ENCODE measurements around the gene LBP. TPM values are rescaled to one million over a fixed set of nuclear protein-coding genes. Genes with fewer than 3 reads are reported as not detected.
A peak's percentile ranks its signal among the peaks of the same experiment; 100 is the strongest.

Gene LBP
- total and polyA plus RNA-seq, 2 of the 13 experiments (the other 11 are each of a cell fraction or from before 2014, with no cell fraction given) = 0.07 to 0.20 TPM

GRCh38 chr20:38355161-38356012 lies 9.1 kb downstream of the LBP start (continued):
- TF ChIP-seq ZNF552 (CRISPR knock-in tag; IDR thresholded peaks at IDR 0.05; ENCODE audit: borderline replicate concordance) (0 out of 2 replicates have a peak, but pooled peaks have one; percentile 19), ZFY (CRISPR knock-in tag; IDR thresholded peaks at IDR 0.05) (peak; percentile 36; the same call in 1 of the 2 replicates), ZNF652 (CRISPR knock-in tag; IDR thresholded peaks at IDR 0.05; ENCODE audit: borderline replicate concordance, low read depth) (peak; percentile 68; the same call in 1 of the 2 replicates), MAX (IDR thresholded peaks at IDR 0.05) (no peak), RBAK (CRISPR knock-in tag; IDR thresholded peaks at IDR 0.05) (0 out of 2 replicates have a peak, but pooled peaks have one; percentile 22), RXRA (CRISPR knock-in tag; IDR thresholded peaks at IDR 0.05) (peak; percentile 58; the same call in 1 of the 2 replicates), ATF7 (IDR thresholded peaks at IDR 0.05) (no peak), ATF7 (CRISPR knock-in tag; IDR thresholded peaks at IDR 0.05) (peak; percentile 33; the same call in 1 of the 2 replicates), PAX8 (CRISPR knock-in tag; IDR thresholded peaks at IDR 0.05; ENCODE audit: borderline replicate concordance) (0 out of 2 replicates have a peak, but pooled peaks have one; percentile 59)

DNA sequence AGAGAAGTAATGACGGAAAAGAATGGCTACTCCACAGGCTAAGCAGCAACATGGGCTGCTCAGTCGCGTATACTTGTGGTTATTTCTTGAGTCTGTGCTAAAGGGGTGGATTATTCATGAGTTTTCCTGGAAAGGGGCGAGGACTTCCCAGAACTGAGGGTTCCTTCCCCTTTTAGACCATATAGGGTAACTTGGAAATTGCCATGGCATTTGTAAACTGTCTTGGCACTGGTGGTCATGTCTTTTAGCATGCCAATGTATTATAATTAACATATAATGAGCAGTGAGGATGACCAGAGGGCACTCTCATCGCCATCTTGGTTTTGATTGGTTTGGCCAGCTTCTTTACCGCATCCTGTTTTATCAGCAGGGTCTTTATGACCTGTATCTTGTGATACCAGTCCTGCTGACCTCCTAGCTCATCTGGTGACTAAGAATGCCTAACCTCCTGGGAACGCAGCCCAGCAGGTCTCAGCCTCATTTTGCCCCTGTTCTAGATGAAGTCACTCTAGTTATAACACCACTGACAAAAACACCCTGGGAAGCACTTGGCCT lies 11.4 kb downstream of the LBP start:
- no peaks in the 10 kb centered on the region for H3K79me2 ChIP-seq (ENCODE audit: insufficient read depth, low read length)
- H3K27ac ChIP-seq (ENCODE audit: extremely low read length, insufficient read depth, low read length) = no peak overlapping the region
- ATAC-seq (no peak), FAIRE-seq (no peak), DNase-seq (ENCODE audit: low spot score) (no peak)
- no peak overlapping the region for H2AFZ ChIP-seq (ENCODE audit: low read length)
- TF ChIP-seq ZNF768 (CRISPR knock-in tag; IDR thresholded peaks at IDR 0.05) = no peak
- TF ChIP-seq, protein P1, sequence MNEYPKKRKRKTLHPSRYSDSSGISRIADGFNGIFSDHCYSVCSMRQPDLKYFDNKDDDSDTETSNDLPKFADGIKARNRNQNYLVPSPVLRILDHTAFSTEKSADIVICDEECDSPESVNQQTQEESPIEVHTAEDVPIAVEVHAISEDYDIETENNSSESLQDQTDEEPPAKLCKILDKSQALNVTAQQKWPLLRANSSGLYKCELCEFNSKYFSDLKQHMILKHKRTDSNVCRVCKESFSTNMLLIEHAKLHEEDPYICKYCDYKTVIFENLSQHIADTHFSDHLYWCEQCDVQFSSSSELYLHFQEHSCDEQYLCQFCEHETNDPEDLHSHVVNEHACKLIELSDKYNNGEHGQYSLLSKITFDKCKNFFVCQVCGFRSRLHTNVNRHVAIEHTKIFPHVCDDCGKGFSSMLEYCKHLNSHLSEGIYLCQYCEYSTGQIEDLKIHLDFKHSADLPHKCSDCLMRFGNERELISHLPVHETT (CRISPR knock-in tag; conservative IDR thresholded peaks at IDR 0.05) = no peak
- TF ChIP-seq, protein P2, sequence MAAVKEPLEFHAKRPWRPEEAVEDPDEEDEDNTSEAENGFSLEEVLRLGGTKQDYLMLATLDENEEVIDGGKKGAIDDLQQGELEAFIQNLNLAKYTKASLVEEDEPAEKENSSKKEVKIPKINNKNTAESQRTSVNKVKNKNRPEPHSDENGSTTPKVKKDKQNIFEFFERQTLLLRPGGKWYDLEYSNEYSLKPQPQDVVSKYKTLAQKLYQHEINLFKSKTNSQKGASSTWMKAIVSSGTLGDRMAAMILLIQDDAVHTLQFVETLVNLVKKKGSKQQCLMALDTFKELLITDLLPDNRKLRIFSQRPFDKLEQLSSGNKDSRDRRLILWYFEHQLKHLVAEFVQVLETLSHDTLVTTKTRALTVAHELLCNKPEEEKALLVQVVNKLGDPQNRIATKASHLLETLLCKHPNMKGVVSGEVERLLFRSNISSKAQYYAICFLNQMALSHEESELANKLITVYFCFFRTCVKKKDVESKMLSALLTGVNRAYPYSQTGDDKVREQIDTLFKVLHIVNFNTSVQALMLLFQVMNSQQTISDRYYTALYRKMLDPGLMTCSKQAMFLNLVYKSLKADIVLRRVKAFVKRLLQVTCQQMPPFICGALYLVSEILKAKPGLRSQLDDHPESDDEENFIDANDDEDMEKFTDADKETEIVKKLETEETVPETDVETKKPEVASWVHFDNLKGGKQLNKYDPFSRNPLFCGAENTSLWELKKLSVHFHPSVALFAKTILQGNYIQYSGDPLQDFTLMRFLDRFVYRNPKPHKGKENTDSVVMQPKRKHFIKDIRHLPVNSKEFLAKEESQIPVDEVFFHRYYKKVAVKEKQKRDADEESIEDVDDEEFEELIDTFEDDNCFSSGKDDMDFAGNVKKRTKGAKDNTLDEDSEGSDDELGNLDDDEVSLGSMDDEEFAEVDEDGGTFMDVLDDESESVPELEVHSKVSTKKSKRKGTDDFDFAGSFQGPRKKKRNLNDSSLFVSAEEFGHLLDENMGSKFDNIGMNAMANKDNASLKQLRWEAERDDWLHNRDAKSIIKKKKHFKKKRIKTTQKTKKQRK (IDR thresholded peaks at IDR 0.05; ENCODE audit: low read length) = no peak
- TF ChIP-seq SIN3B (IDR thresholded peaks at IDR 0.05; ENCODE audit: low read length) = no peak
- ChIA-PET POLR2A (no interaction called here), CTCF (ENCODE audit: low intra/inter-chr PET ratio, low total read pairs) (no interaction called here)
- H3K4me1 ChIP-seq (ENCODE audit: insufficient read depth, low read length) = peaks cover 13% of the 10 kb centered on the region
- no peak overlapping the region for H3K4me3 ChIP-seq (replicated peaks in 1 of 3; ENCODE audit: insufficient read depth in 1 of 3, low read depth in 2 of 3, low read length in 3 of 3)
- no peak overlapping the region for H3K4me2 ChIP-seq (ENCODE audit: low read depth, low read length)
- intact Hi-C loops (cut with micrococcal nuclease; ENCODE audit: unreplicated experiment) (no loop called here), in situ Hi-C loops (cut with HindIII; ENCODE audit: extremely low pct_ligation_motif_present, low pct_unique_long_range_greater_than_20kb) (no loop called here)
- no peak overlapping the region for H3K9ac ChIP-seq (ENCODE audit: insufficient read depth, low read depth, low read length)
- WGBS (ENCODE audit: low lambda C conversion rate) = 75% methylated on average over 7 of the region's 7 CpGs
- no peaks in the 10 kb centered on the region for H4K20me1 ChIP-seq (ENCODE audit: insufficient read depth, low read length)
- no TSS peak for BruUV-seq (replicated peaks)
- H3K27me3 ChIP-seq (ENCODE audit: control insufficient read depth in 1 of 2, insufficient read depth in 2 of 2, low read length in 2 of 2) = no peaks in the 10 kb centered on the region
- H3K36me3 ChIP-seq (replicated peaks in 1 of 2; ENCODE audit: control insufficient read depth in 1 of 2, insufficient read depth in 2 of 2, low read length in 2 of 2) = no peaks in the 10 kb centered on the region
- no peaks in the 10 kb centered on the region for H3K9me3 ChIP-seq (ENCODE audit: low read length)
